Hippocampal formation (tissue), 2 donors: ENCODE data around the gene TMEM178A.
"Not testable (repeated sequence)": the region's sequence is repeated elsewhere in the genome, so short reads cannot be mapped to it uniquely, and the experiment has no call there.

ENCODE experiments used
- DNase-seq, 2 donors: peaks; one replicate each; lab custom pipeline; 2025; lab: John Stamatoyannopoulos, UW

Gene TMEM178A

DNA sequence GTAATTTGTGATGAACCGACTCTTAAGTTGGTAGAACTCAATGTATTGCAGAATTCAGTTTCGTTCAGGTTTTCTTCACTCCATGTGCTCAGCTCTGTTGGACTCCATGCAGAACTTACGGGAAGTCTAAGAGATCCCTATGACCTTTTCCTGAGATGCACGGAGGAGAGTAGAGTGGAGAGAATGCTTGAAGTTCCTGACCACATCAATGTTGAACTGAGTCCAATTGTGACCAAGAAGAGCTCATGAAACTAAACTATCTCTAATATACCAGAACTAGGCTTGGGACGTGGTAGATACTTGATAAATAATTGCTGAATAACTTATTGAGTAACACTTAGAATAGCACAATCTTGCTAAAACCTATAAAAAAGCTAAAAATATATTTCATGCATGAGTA, 47.2 kb downstream of the TMEM178A start:
- no peak for DNase-seq

- DNase-seq: peak in 1 of 2 donors; percentile 91
Observed at GRCh38 chr2:39715095-39715494, 49.4 kb downstream of the TMEM178A start.

DNA sequence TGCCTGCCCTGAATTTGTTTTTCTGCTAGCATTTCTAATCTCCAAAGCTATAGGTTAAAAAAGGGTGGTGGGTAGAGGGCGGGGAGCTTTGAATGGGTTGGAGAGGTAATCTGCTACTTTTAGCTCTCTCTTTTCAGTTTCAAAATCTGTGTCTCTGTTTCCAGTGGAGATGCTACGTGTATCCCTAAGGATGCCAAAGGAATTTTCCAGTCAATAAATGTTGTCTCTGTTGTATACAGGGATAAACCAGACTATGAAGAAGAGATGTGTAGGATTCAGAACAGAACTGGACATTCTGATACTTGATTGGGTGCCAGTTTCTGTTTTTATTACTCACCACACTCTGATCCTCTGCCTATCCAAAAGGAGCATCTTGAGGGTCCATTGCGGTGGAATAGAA, 50.1 kb downstream of the TMEM178A start:
- DNase-seq: no peak

- no peak for DNase-seq
Observed at GRCh38 chr2:39717067-39717466, 51.4 kb downstream of the TMEM178A start.

GRCh38 chr2:39718483-39718882, 52.8 kb downstream of the TMEM178A start:
- DNase-seq: no peak

GRCh38 chr2:39719317-39719716, 53.6 kb downstream of the TMEM178A start:
- peak; percentile 45 to 51 for DNase-seq

GRCh38 chr2:39720970-39721369, 55.3 kb downstream of the TMEM178A start:
- DNase-seq: no peak

DNA sequence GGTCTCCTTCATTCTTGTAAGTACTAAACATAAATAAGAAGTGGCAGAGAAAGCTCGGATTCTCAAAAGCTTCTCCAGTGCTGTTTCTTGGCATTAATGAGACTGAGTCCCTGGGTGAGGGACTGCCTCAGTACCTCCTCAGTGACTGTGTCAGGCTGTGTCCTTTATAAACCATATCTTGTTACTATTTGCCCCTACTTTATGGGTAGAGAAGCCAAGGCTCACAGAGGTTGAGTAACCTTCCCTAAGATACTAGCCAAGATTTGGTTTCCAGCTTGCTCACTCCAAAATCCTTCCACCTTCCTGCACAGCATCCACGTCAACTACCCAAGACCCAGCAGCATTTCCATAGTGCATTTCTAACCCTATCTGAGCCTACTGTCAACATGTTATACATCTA, 57.8 kb downstream of the TMEM178A start:
- DNase-seq: no peak

DNA sequence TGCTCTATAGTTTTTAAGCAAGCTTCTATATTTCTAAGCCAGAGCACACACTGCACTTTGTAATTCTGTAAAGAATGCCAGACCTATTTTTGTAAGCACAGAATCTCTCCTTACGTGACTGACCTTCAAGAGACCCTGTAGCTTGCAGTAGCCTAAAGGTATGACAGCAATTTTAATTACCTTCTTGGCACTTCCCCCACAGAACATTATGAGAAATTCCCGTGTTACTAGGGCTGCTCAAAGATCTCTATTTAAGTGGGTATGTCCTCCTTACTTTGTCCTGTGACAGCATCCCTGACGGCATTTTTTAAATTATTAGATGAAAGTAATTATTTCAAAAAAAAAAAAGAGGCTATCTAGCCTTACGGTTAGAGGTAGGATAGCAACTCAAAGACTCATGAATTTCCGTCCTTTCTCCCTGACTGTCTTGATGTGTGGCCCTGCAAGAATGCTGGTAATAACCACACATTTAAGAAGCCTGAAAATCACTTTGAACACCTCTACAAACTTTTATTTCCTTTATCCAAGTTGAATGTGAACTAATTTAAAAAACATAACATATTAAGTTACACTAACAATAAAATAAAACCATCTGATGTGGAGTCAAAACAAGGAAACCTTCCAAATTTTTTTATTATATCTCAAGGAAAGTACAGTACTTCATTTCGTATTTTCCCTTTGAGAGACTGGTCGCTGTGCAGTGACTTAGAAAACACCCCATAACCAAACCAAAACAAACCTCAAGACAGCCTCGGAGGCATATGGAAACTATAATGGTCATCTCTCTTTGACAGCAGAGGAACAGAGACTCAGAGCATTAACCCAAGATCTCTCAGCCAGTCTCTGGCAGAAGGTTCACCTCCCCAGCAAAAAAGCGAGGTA, 58.5 kb downstream of the TMEM178A start:
- no peak for DNase-seq

DNA sequence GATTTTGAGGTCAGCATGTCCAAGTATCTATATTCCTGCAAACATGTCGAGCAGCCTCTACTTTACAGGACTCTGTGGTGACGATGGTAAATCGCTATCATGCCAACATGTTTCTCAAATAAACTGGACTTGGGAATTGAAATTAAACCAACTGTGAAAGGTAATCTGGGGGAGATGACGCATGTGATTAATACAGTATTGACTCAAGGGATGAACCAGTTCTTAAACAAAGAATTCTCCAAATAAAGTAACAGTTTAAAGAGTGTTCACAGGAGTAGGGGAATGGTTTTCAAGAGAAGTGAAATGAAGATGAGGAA, 59.1 kb downstream of the TMEM178A start:
- DNase-seq: no peak

- no peak for DNase-seq
Observed at GRCh38 chr2:39725401-39725800, 59.7 kb downstream of the TMEM178A start.

DNA sequence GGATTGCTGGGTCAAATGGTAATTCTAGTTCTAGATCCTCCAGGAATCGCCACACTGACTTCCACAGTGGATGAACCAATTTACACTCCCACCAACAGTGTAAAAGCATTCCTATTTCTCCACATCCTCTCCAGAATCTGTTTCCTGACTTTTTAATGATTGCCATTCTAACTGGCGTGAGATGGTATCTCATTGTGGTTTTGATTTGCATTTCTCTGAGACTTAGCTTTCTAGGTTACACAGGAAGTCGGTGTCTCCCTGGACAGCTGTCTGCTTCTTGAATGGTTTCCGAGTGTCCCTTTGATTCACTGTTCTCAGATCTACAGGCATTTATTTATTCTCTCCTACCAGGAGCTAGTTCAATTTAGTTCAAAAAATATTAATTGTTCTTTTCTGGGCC, 62.4 kb downstream of the TMEM178A start:
- not testable (repeated sequence) for DNase-seq

GRCh38 chr2:39728941-39729351, 63.2 kb downstream of the TMEM178A start:
- DNase-seq: peak; percentile 13 to 18

GRCh38 chr2:39730276-39730675, 64.6 kb downstream of the TMEM178A start:
- DNase-seq: no peak

GRCh38 chr2:39730685-39731302, 65.1 kb downstream of the TMEM178A start:
- DNase-seq: no peak

DNA sequence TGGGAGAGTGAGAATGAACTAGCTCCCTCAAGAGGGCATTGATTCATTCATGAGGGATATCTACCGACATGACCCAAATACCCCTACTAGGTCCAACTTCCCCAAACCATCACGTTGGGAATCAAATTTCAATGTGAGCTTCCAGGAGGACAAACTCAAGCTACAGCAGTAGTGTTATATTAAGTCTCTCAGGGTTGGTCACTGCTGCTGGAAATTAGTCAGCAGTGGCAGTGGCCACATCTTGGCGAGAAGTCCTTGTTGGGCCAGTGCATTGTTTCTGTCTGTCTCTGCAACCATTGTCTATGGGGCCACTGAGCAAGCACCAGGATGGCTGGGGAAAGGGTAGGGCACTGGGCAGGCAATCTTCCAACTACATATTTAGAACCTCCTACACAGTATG, 65.8 kb downstream of the TMEM178A start:
- no peak for DNase-seq

GRCh38 chr2:39732482-39732881, 66.8 kb downstream of the TMEM178A start:
- no peak for DNase-seq

GRCh38 chr2:39733070-39733674, 67.5 kb downstream of the TMEM178A start:
- no peak for DNase-seq

DNA sequence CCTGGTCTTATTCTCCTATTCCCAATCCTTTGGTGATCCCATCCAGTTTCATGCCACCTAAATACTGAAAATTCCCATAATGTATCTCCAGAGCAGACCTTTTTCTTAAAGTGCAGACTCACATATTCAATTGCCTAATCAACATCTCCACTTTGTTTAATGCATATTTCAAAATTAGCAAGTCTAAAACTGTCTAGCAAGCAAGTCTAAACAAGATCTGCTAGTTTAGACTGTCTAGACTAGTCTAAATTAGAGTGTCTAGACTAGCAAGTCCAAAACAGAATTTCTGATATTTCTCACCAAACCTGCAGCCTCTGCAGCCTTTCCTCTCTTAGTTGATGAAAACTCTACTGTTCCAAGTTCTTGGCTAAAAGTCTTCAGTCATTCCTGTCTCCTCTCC, 68.7 kb downstream of the TMEM178A start:
- no peak for DNase-seq

DNA sequence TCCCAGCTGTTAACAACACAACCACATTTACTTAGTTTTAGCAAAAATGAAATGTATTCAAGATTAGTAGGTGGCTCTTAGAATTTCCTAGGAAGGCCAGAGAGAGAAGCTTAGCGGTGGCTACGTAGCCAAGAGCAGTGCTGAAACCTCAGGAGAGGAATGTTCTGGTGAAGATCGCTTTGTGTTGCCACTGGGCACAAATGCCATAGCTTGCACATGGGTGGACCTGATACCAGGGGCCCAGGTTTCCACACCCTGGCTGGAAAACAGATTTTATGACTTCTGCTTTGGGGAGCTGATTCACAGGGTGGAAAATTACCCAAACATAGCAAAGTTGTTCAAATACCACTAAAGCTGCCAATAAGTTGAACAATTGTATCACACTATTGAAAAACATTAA, 69.9 kb downstream of the TMEM178A start:
- no peak for DNase-seq

GRCh38 chr2:39736640-39737039, 70.9 kb downstream of the TMEM178A start:
- DNase-seq: no peak

DNA sequence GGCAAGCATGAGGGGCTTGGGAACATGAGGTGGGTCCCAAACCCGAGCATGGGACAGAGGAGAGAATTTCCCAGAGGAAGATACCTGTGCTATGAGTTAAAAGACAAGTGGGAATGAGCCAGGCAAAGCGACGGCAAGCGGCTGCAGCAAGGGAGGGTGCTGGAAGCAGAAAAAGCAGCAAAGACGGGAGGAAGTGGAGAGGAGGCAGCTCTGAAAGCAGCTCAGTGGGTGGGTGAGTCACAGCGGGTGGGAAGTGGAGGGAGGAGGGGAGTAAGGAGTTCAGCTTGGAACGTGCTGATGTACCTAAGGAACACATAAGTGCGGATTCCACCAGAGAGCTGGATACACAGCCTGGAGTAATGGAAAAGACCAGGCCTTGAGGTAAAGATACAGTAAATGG, 71.9 kb downstream of the TMEM178A start:
- DNase-seq: peak in 1 of 2 donors; percentile 30

- DNase-seq: no peak
Observed at GRCh38 chr2:39738936-39739335, 73.2 kb downstream of the TMEM178A start.
